ES-I3 (cell line): ENCODE results near the gene GAL3ST2.
"Not testable (repeated sequence)": the region's sequence is repeated elsewhere in the genome, so short reads cannot be mapped to it uniquely, and the experiment has no call there.

Experiments used
- H3K36me3 ChIP-seq: 2 replicates; pipeline ENCODE4 v1.6.1; 2013; ENCODE audit warnings: mild to moderate bottlenecking, low read length, control low read depth, moderate library complexity; ENCODE audit not compliant: insufficient read depth
- H3K4me1 ChIP-seq: 2 replicates; pipeline ENCODE4 v1.6.1; 2013; ENCODE audit warnings: mild to moderate bottlenecking, control low read depth, low read length; ENCODE audit not compliant: insufficient read depth
- H3K9ac ChIP-seq: 2 replicates; pipeline ENCODE4 v1.6.1; 2013; ENCODE audit warnings: low read depth, mild to moderate bottlenecking, low read length, moderate library complexity
- H3K9me3 ChIP-seq: 2 replicates; pipeline ENCODE4 v1.6.1; 2013; ENCODE audit warnings: mild to moderate bottlenecking, low read length, moderate library complexity; ENCODE audit not compliant: control insufficient read depth, insufficient read depth

The GAL3ST2 gene

DNA sequence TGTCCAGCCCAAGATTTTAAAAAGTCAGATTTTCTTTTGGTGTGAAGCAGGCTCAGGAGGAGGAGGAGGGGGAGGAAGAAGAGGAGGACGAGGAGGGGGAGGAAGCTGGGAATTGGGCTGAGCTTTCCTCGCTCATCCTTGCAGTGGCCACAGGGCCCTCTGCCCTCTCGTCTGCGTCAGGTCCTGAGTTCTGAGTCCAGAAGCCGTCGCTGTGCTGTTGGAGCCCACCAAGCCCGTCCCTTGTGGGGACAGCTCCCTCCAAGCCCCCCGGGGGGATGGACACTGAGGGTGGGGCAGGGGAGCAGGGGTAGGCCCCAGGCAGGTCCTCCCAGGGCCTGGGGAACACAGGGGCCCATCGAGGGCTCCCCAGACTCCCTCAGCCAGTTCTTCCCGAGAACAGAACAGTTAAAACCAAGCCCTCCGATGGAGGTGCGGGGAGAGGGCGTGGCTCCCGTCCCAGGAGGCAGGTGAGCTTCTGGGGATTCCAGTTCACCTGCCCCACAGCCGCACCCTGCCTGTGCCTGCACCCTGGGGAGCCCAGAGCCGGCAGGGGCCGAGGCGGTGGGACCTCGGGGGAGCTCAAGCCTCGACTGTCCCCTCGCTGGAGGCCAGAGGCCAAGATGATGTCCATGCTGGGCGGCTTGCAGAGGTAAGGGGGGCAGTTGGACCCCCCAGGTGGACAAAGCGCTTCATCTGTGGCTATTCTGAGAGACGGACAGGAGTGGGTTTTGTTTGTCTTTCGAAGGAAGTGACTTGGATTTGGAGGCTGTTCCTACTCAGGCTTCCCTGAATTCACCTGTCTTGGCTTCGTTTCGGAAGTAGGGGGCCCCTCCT is at the start of gene GAL3ST2:
TSS of gene GAL3ST2 (plus strand) at position 487 of the 834 bp plus-strand sequence. CDS start at position 621, 134 bp downstream.
- no peaks in the 10 kb centered on the region for H3K36me3 ChIP-seq
- peaks cover 28% of the 10 kb centered on the region; the same call in 1 of the 2 replicates for H3K4me1 ChIP-seq
- peaks cover 6% of the 10 kb centered on the region for H3K9me3 ChIP-seq
- no peak within 1 kb of the TSS for H3K9ac ChIP-seq

GRCh38 chr2:241728000-241728399 is 48.6 kb upstream of the GAL3ST2 start:
- no peak overlapping the region for H3K9ac ChIP-seq
- no peaks in the 10 kb centered on the region for H3K9me3 ChIP-seq
- no peaks in the 10 kb centered on the region for H3K36me3 ChIP-seq
- no peaks in the 10 kb centered on the region for H3K4me1 ChIP-seq

DNA sequence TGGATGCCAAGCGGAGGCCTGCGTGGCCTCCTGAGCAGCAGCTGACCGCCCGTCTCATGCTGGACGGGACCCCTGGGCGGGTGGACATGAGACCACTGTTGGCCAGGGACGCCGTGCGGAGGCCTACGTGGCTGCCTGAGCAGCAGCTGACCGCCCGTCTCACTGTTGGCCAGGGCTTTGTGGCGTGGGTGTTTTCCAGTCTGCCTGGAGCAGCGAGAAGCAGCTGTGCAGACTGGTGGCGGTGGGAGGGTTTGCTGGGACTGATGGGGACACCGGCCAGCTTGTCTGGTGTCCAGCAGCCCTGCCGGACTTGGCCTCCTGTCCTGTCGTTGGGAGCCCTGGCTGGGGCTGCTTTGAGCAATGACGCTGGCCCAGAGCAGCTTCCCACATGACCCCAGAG is 48.0 kb upstream of the GAL3ST2 start:
- no peaks in the 10 kb centered on the region for H3K36me3 ChIP-seq
- no peaks in the 10 kb centered on the region for H3K4me1 ChIP-seq
- H3K9me3 ChIP-seq: no peaks in the 10 kb centered on the region
- no peak overlapping the region for H3K9ac ChIP-seq

GRCh38 chr2:241729868-241730267 is 46.8 kb upstream of the GAL3ST2 start:
- no peak overlapping the region for H3K9ac ChIP-seq
- no peaks in the 10 kb centered on the region for H3K36me3 ChIP-seq
- no peaks in the 10 kb centered on the region for H3K9me3 ChIP-seq
- H3K4me1 ChIP-seq: no peaks in the 10 kb centered on the region

DNA sequence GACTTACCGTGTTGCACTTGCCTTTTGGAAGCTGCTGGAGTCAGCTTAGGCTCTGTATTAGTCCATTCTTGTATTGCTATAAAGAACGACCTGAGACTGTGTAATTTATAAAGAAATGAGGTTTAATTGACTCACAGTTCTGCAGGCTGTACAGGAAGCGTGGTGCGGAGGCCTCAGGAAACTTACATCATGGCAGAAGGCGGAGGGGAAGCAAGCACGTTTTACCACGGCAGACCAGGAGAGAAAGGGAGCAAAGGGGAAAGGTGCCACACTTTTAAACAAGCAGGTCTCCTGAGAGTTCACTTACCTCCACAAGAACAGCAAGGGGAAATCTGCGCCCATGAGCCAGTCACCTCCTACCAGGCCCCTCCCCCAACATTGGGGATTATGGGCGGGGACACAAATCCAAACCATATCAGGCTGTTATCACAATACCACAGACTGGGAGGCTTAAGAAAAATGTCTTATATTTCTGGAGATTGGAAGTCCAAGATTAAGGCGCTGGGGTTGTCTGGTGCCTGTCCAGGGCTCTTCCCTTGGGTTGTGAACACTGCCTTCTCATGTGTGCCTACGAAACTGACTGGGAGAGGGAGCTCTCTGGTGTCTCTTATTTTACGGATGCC is 45.8 kb upstream of the GAL3ST2 start:
- Histone ChIP-seq H3K9ac (no peak overlapping the region), H3K36me3 (no peaks in the 10 kb centered on the region), H3K9me3 (no peaks in the 10 kb centered on the region), H3K4me1 (no peaks in the 10 kb centered on the region)

DNA sequence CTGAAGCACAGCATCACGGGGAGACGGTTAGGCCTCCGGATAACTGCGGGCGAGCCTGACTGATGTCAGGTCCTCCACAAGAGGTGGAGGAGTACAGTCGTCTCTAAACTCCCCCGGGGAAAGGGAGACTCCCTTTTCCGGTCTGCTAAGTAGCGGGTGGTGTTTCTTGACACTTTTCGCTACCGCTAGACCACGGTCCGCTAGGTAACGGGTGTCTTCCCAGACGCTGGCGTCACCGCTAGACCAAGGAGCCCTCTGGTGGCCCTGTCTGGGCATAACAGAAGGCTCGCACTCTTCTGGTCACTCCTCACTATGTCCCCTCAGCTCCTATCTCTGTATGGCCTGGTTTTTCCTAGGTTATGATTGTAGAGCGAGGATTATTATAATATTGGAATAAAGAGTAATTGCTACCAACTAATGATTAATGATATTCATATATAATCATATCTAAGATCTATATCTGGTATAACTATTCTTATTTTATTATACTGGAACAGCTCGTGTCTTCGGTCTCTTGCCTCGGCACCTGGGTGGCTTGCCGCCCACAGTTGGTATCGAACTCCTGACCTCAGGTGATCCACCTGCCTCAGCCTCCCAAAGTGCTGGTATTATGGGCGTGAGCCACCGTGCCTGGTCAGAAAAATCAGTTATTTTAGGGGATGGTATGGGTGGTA is 44.0 kb upstream of the GAL3ST2 start:
- H3K4me1 ChIP-seq, H3K36me3 ChIP-seq, H3K9ac ChIP-seq, H3K9me3 ChIP-seq: not testable (repeated sequence)

- Histone ChIP-seq H3K36me3 (no peaks in the 10 kb centered on the region), H3K9ac (peak overlapping the region; percentile 50), H3K9me3 (no peaks in the 10 kb centered on the region), H3K4me1 (no peaks in the 10 kb centered on the region)
Measured at GRCh38 chr2:241733391-241734207, 43.0 kb upstream of the GAL3ST2 start.

DNA sequence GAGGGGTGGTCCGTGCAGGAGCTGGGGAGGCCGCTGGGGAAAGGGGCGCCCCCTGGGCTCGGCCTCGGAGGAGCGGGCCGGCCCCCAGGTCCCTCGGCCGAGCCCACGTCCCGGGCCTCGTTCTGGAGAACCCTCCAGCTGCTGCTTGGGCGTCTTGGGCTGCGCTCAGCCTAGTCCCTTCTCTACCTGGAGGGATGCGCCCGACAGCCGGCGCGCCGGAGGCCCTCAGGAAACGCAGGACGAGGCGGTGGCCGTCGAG is 42.5 kb upstream of the GAL3ST2 start:
- no peaks in the 10 kb centered on the region for H3K9me3 ChIP-seq
- peak overlapping the region; percentile 50 for H3K9ac ChIP-seq
- no peaks in the 10 kb centered on the region for H3K36me3 ChIP-seq
- no peaks in the 10 kb centered on the region for H3K4me1 ChIP-seq

DNA sequence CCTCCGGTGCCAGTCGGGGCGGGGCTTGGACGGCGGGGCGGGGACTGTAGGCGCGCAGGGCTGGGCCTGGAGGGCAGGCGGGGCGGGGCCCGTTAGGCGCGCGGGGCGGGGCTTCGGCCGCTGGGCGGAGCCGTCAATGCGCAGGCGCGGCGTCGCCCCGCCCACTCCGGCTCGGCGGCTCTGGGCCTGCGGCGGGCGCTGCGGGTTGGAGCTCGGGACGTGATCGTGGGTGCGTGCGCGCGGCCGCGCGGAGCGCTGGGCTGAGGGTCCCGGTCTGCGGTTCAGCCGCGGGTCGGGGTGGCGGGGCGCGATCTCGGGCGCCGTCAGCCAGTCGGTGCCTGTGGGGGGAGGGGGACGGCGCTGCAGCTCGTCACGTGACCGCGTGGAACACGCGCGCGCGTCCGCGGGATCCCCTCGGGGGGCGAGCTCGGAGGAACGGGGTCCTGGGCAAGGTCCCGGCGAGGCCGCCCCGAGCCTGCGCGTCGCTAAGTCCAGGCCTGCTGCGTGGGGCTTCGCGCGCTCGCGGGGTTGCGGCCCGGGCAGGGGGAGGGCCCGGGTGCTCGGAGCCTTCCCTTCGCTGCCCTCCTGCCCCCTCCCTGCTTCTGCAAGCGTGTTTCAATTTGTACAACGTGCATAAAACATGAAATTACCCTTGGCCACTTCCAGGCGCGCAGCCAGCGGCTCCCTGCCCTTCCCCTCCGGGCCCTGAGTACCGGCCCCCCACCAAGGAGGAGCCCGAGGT is 42.0 kb upstream of the GAL3ST2 start, which contains the start of gene D2HGDH:
TSS of gene D2HGDH (plus strand) at position 164 of the 742 bp plus-strand sequence. CDS start 595 bp downstream, outside the sequence.
- H3K36me3 ChIP-seq: no peaks in the 10 kb centered on the region
- peak within 1 kb of the TSS; percentile 97 for H3K9ac ChIP-seq
- no peaks in the 10 kb centered on the region for H3K4me1 ChIP-seq
- H3K9me3 ChIP-seq: no peaks in the 10 kb centered on the region

DNA sequence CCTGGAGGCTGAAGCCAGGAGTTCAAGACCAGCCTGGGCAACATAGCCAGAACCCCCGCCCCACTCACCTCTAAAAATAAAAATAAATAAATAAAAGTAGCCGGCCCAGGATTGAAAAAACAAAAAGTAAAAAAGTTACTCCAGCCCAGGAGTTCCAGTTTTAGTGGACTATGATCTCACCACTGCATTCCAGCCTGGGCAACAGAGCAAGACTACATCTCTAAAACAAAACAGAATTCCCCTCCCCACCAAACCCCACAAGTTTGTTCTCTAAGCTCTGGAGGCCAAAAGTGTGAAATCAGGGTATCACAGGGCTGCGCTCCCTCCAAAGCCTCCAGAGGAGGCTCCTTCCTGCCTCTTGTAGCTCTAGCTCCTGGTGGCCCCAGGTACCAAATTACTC is 40.5 kb upstream of the GAL3ST2 start:
- Histone ChIP-seq H3K9me3 (no peaks in the 10 kb centered on the region), H3K36me3 (no peaks in the 10 kb centered on the region), H3K9ac (no peak overlapping the region), H3K4me1 (no peaks in the 10 kb centered on the region)

DNA sequence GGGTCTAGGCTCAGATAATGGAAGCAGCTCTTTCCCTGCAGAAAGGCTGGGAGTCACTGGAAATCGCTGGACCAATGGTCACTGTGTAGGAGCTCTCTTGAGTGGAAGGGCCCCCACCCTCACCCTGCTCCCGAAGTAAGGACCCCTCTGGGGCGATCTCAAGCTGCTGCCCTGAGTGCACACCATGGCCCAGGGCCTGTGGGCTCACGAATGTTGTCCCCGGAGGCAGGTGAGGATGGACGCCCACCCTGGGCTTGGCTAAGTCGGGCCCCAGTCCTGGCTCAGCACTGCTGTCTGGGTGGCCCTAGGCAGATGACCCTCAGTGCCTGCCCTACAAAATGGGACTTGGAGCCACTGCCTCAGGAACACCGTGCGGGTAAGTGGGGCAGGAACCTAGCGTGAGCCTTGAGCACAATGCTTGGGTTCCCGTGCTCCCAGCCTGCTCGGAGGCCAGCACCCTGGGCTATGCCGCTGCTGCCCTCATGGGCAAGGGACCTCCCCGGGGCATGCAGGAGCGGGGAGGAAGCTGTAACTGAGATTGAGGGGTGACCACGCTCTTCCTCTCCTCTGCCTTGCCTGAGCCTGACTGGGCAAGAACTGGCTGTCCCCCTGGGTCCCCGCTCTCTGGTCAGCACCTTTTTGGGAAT is 38.5 kb upstream of the GAL3ST2 start:
- Histone ChIP-seq H3K4me1 (no peaks in the 10 kb centered on the region), H3K9me3 (no peaks in the 10 kb centered on the region), H3K9ac (no peak overlapping the region), H3K36me3 (no peaks in the 10 kb centered on the region)

- Histone ChIP-seq H3K4me1 (no peaks in the 10 kb centered on the region), H3K9ac (no peak overlapping the region), H3K9me3 (no peaks in the 10 kb centered on the region), H3K36me3 (no peaks in the 10 kb centered on the region)
Measured at GRCh38 chr2:241739177-241739576, 37.4 kb upstream of the GAL3ST2 start.

DNA sequence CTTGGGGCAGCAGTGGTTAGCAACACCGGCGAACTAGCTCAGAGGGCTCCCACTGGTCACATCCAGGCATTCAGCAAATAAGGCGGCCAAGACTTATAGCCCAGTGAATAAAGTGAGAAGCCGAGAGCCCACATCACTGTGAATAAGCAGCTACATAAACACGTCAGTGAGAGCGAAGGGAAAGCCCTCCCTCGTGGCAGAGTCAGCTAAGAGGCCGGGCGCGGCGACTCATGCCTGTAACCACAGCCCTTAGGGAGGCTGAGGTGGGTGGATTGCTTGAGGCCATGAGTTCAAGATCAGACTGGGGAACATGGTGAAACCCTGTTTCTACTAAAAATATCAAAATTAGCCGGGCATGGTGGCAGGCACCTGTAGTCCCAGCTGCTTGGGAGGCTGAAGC is 37.0 kb upstream of the GAL3ST2 start:
- Histone ChIP-seq H3K9me3 (no peaks in the 10 kb centered on the region), H3K9ac (no peak overlapping the region), H3K36me3 (no peaks in the 10 kb centered on the region), H3K4me1 (no peaks in the 10 kb centered on the region)
